GM12891 (cell line): ENCODE data around the gene CXCR5.

Experiments
- POLR2A ChIP-seq: IDR thresholded peaks from 2 replicates; pipeline ENCODE4 v1.6.1; 2011; ENCODE audit warnings: low read depth, low read length, control low read depth
- TAF1 ChIP-seq: IDR thresholded peaks from 2 replicates; pipeline ENCODE4 v1.6.1; 2011; ENCODE audit warnings: low read depth, low read length, control low read depth

GRCh38 chr11:118939404-118939915, 55.8 kb downstream of the CXCR5 start:
- TF ChIP-seq TAF1 (no peak), POLR2A (no peak)
